Stimulated activated CD4-positive, alpha-beta T cell treated with anti-CD3 and anti-CD28 coated beads, Interleukin-15, amount 100 ng/mL, for 1 hour (primary cell): ENCODE results near the gene POLR3GL.

Experiments
- DNase-seq, 2 donors: peaks; one replicate each; pipeline ENCODE4 v3.0.0-alpha.2; 2020; ENCODE audit warnings: low read depth in 1 of 2, low spot score in 1 of 2

Gene POLR3GL

DNA sequence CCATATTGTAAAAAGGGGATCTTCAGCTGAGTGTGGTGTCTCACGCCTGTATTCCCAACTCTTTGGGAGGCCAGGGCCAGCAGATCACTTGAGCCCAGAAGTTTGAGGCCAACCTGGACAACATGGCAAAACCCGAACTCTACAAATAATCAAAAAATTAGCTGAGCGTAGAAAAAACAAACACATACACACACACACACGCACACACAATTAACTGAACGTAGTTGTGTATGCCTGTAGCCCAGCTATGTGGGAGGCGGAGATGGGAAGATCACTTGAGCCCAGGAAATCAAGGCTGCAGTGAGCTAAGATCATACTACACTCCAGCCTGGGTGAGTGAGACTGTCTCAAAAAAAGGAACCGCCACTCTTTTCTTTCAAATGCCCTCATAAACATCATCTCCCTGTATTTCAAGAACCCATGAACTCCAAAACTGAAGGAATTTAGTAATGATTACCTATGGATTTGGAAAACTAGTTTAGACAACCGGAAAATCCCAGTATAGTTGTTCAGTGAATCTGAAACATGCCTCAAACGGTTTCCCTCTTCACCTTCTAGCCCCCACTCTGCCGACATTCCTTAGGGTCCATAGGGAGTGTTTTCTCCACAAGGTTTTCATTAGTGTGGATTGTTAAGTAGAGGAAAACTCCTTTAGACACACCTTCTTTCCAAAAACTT is 27.4 kb downstream of the POLR3GL start:
- no peak for DNase-seq

DNA sequence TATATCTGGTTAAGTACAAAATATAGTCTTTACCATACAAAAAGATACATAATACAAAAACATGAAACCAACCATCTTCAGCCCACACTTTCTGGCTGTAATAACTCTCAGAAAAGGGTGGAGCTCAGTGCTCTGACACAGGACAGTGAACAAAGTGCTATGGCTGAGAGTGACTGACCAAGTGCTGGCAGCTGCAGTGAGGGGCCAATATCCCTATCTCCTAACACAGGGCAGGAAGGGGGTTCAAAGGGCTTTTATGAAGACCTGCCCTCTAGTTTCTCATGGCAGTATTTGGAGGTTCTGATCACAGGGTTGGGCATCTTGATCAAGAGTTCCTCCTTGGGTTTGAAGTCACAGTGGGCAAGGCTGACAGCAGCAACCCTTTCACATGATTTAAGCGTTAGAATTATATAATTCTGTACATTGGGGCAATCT is 28.0 kb downstream of the POLR3GL start:
- no peak for DNase-seq

DNA sequence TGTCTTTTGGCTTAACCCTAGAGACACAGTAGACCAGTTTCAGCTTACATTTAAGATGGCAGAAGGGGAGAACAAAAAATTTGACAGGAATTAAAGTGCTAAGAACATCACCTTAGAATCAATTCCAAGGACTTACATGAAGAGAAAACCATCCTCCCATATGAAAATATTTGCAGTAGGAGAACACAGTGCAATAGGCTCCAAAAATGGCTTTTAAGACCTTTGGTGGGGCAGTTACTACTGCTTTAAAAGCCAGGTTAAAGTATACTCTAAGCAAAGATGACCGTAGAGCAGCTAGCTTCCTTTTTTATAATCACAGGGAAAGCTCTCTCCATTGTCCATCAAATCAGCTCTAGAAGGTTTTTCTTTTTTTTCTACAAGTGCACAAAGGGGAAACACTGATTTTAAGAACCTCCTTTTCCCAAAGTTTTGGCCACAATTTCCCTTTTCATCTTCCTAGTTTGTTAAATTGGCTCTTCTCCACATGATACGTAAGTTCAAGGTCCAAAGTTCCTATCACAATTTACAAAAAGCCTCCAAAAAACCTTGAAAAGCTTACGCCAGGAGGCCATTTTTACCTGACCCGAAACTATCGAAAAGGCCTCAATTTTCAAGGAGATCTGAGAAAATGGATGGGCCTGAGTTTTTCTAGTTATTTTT is 28.6 kb downstream of the POLR3GL start:
- DNase-seq, result no peak

DNA sequence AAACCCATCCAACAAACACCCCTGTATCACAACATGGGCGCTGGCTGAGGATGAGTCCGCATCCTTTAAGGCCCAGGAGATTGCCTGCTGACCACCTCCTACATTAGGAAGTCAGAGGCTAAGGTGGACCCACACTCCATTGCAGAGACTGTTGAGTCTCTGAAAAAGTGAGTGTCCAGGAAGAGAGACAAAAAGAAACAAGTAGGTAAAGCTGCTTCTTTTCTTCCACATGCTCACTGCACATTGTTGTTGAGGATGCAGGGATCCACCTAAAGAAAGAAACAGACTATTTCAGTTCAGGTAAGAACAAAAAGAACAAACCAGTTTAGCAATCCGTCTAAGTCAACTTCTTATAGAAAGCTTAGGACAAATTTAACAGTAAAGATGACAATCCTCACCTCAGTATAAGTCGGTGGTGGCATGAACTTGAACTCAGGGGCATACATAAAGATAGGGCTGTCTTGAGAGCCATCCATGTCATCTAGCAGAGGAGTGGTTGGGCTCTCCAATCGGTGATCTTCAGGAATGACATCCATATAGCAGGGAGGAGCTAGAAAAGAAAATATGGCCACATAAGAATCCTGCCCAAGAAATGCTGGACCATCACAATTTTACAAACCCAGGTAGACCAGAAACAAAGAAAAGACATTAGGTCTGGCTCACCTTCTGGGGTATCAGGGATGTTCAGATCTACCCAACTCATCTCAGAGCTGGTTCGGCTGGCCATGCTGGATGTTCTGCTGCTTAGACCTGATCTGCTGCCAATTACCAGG is 29.3 kb downstream of the POLR3GL start:
- DNase-seq, result no peak

DNA sequence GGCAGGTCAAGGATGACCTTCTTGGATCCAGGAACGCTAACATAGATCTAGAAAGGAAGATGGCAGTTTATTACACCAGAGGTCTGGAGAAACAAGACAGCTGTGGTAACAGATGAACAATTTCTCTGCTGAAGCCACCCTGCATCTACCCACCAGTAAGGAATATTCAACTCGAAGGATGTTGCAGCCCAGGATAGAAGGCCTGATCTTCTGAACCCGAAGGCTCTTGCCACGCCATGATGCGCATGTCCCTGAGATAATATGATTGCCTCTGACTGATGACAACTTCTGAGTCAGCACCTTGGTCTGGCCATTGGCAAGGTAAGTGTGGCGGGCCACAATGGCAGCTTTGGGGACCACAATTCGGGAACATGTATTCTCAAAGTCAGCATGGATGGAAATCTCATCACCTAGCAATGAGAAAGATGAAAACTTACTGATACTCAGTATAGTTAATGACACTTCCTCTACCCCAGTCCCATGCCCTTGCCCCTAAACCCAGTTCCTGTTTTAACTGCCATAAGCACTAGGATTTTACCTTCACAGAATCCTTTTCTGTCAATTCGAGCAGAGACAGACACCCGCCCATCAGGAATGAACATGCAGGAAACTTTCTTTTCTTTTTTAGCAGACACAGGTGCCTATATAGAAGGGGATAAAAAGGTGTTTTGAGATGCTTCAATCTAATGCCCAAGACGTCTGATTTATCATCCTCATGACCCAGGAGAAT is 30.1 kb downstream of the POLR3GL start:
- DNase-seq, result no peak

DNA sequence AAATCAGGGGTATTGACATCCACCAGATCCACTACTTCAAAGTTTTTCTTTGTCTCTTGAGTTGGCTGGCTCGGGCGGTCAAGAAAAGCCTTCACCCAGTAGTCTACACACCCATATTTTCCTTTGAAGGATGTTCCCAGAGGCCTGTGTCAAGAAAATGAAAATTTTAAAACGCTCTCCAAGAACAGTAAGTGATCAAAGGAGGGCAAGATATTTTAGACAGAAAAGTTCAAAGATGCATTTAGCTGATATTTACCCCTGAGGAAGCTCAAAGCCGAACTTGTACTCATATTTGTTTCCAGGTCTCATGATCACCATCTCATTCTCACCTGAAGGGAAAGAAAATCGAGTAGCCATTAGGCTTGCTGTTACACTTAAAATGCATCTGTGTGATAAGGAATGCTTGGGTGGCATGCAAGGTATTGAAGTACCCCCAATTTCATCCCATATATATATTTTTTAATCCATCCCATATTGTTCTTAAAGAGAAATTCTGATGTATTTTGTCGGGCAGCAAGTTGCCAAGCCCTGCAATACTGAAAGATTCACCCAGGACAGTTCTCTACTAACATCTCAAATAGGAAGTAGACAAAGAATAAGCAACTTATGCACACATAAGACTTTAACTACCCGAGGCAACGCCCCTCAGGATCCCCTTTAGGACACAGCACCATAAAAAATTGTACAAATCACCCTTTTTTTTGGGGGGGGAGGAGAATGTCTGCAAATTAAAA is 30.8 kb downstream of the POLR3GL start:
- no peak for DNase-seq

DNA sequence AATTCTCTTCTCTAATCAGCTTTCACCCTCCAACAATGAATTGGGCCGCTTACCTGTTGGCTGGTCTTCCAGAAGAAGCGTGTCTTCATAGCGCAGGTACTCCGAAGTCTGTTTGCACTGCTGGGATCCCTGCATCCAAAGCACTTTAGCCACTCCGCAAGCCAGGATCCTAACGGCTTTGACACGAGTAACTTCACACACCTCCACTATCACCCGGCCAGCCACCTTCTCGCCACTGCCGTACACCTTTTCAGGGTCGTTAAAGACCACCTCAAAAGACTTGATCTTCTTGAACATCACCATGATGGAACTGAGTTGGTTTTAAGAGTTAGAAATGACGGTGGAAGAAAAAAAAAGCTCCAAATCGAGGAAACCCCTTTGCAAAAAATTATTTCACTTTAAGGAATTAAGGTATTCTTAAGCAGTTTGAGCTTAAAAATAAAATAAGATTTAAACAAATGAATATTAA is 31.5 kb downstream of the POLR3GL start:
- DNase-seq, result no peak

DNA sequence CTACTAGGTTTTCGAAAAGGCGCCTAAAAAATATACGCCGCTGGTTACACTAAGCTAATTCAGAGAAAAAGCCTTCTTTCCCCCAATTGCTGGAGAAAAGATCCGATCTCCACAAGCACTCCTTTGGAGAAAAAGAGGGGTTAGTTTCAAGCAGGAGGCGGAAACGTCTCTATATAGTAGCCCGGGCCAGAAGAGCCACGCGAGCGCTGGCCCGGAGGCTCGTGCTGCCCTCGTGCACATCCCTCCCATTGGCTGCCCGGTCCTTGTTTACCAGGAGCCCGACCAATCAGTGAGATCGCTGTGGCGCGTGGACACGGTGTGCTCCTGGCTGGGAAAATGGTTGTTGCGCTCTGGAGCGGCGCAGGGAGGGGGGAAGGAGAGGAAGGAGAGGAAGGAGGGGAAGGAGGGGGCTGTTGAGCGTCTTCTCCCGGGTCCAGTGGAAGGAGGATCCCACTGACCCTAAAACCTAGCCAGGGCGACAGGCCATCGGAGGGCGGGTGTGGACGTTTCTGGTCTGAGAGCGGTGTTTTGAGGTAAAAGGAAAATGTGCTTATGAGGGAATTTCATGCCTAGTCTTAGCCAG is 32.0 kb downstream of the POLR3GL start, which contains the start of gene TXNIP:
Gene TXNIP, minus strand, starts transcription at position 147 of the 583 bp plus-strand sequence. CDS start 313 bp downstream, outside the sequence.
- DNase-seq, result peak; percentile 81 to 85

DNA sequence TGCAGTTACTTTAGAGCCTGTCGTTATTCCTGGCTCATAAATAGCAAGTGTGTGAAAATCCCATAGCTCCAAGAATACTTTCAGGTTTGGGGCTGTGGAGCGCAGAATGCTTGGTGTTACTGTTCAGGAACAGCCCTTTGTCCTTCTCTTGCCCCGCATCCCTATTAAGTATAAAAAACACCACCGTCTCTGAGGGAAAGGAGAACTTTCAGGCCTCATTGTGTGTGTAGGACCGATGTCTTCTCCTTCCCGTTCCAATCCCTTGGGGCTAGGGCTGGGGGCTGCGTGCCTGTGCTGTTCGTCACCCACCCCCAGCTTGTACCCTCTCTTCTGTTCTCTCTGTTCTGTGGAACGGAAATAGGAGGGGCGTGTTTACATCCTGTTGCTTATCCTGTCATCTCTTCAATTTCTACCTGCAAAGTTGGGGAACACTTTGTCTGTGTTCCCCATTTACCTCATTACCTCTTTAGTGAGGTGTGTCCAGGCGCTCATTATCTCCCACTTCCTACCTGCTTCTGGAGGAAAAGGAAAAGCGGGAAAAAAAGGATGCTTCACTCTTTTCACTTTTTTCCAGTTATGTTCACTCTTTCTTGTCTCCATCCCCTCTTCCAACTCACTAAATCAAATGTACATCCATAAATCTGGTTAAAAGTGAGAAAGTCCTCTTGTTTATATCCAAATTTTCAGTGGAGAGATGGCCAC is 32.7 kb downstream of the POLR3GL start:
- peak in 1 of 2 donors; percentile 28 for DNase-seq

DNA sequence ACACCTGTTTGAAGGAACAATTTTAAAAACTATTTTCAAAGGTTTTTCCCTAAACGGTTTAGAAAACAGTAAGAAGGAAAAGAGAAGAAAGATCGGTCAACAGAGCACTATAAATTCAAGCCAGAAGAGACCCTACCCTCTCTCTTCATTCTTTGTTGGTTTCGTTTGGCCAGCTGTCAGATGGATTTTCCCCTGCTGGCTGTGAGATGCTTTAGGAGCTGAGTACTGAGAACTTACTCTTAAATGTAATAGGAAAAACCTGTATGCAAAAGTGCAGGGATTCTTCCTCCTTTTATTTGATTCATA is 33.2 kb downstream of the POLR3GL start:
- no peak for DNase-seq

DNA sequence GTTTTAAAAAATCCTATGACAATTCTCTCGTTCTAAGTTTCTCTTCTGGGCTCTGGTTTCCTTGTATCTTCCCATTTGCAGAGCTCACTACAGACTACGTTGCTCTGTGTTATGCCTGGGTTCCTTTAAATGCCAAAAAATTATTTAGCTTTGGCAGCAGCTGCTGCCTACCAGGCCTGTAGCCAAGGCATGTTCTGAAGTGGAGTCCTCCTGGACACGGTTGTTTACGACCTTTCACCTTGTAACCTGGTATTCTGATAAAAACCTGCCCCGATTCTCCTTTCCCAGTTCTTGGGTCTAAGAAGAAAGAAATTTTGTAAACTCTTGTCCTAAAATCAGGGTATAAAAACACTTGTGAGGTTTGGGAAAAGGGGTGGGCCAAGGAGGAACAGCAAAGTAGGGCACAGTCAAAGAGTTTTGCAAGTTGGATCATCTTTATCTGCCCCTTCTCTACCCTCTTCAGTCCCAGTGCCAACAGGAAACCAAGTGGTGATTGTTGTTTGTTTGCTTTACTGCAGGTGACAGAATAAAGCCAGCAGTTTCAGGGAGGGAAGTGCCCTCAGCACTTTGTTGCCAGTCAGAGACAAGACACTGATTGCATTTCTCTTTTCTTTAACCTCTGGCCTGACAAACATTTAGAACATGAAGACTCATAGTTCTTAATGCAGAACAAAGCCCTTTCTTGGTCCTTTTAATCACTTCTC is 35.0 kb downstream of the POLR3GL start:
- no peak for DNase-seq

DNA sequence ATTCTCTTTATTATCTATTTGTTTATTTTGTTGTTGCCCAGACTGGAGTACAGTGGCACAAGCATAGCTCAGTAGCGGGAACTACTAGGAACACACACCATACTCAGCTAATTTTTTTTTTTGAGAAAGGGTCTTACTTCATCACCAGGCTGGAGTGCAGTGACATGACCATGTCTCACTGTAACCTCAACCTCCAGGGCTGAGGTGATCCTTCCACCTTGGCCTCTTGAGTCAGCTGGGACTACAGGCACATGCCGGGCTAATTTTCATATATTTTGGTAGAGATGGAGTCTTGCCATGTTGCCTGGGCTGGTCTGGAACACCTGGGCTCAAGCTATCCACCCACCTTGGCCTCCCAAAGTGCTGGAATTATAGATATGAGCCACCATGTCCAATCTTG is 37.2 kb downstream of the POLR3GL start:
- DNase-seq, result no peak

DNA sequence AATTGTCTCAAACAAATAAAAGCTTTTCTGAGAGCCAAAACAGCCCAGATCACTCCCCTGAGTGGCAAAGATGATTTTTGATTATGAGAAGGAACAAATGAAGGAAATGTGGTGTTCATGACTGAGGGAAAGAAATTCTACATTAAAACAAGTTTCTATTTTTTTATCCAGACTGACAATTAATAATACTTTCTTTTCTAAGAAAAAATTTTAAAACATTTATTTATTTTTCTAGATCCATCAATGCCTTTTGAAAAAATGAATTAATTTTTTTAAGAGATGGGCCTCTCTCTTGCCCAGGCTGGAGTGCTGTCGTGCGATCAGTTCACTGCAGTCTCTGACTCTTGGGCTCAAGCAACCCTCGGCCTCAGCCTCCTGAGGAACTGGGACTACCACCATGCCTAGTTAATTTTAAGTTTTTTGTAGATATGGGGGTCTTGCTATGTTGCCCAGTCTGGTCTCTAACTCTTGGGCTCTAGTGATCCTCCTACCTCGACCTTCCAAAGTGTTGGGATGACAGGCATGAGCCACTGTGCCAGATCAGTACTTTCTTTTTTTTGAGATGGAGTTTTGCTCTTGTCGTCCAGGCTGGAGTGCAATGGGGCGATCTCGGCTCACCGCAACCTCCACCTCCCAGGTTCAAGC is 43.1 kb downstream of the POLR3GL start:
- DNase-seq, result no peak

DNA sequence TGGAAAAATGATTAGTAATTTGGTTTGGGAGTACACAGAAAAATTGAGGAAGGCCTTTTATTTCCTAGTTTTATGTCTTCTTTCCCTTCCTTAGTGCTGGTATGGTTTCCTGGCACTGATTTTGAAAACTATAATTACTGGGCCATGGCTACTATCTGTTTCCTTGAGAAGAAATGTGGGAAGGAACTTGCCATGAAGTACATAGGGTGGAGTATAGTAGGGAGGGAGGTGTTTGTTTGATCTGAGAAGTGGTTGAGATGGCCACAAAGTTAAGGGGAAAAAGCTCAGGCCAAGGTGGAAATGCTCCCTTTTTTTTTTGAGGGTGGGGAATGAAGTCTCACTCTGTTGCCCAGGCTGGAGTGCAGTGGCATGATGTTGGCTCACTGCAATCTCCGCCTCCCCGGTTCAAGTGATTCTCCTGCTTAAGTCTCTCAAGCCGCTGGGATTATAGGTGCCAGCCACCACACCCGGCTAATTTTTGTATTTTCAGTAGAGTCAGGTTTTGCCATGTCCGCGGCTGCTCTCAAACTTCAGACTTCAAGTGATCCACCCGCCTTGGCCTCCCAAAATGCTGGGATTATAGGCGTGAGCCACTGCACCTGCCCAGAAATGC is 45.7 kb downstream of the POLR3GL start:
- no peak for DNase-seq

DNA sequence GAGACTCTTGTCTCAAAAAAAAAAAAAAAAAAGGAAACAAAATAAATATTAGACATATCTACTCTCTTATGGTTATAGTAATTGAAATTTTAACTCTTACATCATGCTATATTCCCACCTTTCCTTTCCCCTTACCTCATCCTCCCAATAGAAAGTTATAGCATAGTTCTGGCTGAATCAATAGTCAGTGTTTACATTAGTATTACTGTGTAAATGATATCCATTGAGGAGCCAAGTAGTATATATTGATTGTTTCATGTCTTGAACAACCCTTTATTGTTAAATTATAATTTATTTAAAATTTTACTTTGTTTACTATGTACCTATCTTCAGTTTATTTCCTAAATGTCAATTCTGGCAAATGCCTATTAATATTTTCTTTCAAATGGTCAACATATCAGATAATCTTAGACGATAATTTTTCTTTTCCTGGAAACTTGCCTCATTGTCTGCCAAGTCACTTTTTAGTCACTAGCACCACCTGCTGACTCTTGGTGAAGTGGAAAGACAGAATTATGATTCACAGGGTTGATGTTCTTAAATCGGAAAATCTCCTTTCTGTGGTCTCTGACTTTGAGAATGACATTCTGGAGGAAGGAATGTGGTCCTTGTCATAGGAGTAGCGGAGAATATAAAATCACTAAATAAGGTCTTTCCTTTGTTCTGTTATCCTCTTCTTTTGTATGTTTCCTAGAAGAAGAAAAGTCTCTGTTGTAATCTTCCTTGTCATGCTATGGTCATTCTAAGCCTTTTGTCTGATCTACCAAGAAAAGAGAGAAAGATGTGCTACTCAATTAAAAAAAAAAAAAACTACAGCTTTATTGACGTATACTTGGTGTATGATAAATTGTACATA is 48.4 kb downstream of the POLR3GL start:
- DNase-seq, result no peak

DNA sequence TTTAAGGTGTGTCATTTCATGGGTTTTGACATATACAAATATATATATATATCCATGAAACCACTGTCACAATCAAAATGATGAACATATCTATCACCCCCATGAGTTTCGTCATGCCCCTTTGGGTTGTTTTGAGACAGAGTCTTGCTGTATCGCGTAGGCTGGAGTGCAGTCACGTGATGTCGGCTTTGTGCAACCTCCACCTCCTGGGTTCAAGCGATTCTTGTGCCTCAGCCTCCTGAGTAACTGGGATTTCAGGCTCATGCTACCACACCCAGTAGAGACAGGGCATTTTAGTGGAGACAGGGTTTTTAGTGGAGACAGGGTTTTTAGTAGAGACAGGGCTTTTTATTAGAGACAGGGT is 49.1 kb downstream of the POLR3GL start:
- no peak for DNase-seq

DNA sequence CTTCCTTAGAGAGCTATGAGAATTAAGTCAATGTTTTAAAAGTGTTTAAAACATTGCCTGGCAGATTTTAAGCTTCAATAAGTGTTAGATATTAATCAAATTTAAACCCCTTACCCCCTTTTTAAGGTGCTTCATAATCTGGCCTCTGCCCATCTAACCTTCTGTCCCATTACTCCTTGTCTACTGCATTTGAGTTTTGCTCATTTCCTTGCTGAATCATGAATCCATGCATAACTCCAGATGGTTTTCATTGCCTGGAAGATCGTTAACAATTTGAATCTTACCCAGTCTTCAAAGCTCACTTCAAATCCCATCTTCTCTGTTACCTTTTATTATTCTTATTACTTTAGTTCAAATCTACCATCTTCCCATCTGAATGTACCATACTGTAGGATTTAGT is 52.4 kb downstream of the POLR3GL start:
- DNase-seq, result no peak
